ENCODE results near the gene RNF41.

GRCh38 chr12:56237552-56237951 is 15.8 kb upstream of the RNF41 start:
- TF ChIP-seq POLR2A (IDR thresholded peaks at IDR 0.05) (no peak), CTCF (IDR thresholded peaks at IDR 0.05) (no peak)

Data from testis (tissue), 2 donors.